Measurements from ENCODE around the gene CNOT2. TPM values are rescaled to one million over a fixed set of nuclear protein-coding genes. Genes with fewer than 3 reads are reported as not detected.

Gene CNOT2
- total RNA-seq, 1 experiment from 2014 or later, result 82.9 TPM

- Mint-ChIP-seq H3K27ac (peak overlapping the region in 2 of 3 experiments; percentile 13 to 32; a peak in 2 of 7 replicates), H3K4me3 (no peak overlapping the region), H3K9me3 (no peaks in the 10 kb centered on the region), H3K27me3 (ENCODE audit: low read depth) (no peaks in the 10 kb centered on the region; the same call in 1 of the 2 replicates), H3K36me3 (ENCODE audit: insufficient read depth in 1 of 3, low read depth in 3 of 3) (peaks cover 0 to 6% (median 3%) of the 10 kb centered on the region in 3 experiments; a peak in 4 of 7 replicates), H3K4me1 (peaks cover 39 to 42% of the 10 kb centered on the region in 2 experiments)
- H3K14ac ChIP-seq (ENCODE audit: insufficient read depth, low read length), result no peak overlapping the region
- no peak overlapping the region for H3K23ac ChIP-seq (ENCODE audit: insufficient read length, low read depth, low read length)
- H3K79me1 ChIP-seq (ENCODE audit: insufficient read depth, low read depth, low read length, poor library complexity, severe bottlenecking), result no peaks in the 10 kb centered on the region
- H3K9ac ChIP-seq (ENCODE audit: extremely low read depth, insufficient read length, low read length), result no peak overlapping the region
- H3K18ac ChIP-seq (ENCODE audit: insufficient read length, low read depth, low read length), result no peak overlapping the region
- no peaks in the 10 kb centered on the region for H3K27me3 ChIP-seq (ENCODE audit: insufficient read depth, low read length)
- no peak overlapping the region for H2AFZ ChIP-seq (ENCODE audit: low read length)
- H3K4me2 ChIP-seq (ENCODE audit: insufficient read depth, insufficient read length, low read length), result no peak overlapping the region
- no peak overlapping the region for H3K27ac ChIP-seq (ENCODE audit: insufficient read length, low read depth, low read length)
- peaks cover 3% of the 10 kb centered on the region; the same call in 1 of the 2 replicates for H3K4me1 ChIP-seq (ENCODE audit: insufficient read depth, low read length)
- no peak overlapping the region for H2BK20ac ChIP-seq (ENCODE audit: low read depth, low read length, poor library complexity, severe bottlenecking)
- H2BK12ac ChIP-seq (ENCODE audit: insufficient read length, low read depth, low read length), result no peak overlapping the region
- no peak overlapping the region for H3K56ac ChIP-seq (ENCODE audit: insufficient read length, low read depth, low read length)
- H2AK5ac ChIP-seq (ENCODE audit: insufficient read length, low read length), result no peak overlapping the region
- WGBS (ENCODE audit: extremely low coverage, insufficient read length, low lambda C conversion rate), result no CpG with 5 or more reads among the region's 3 CpGs
- no peak overlapping the region for H4K8ac ChIP-seq (replicated peaks; ENCODE audit: insufficient read length, low read depth, low read length)
- H3T11ph ChIP-seq (ENCODE audit: low read length), result no peak overlapping the region
- no peaks in the 10 kb centered on the region for H3K23me2 ChIP-seq (ENCODE audit: insufficient read length, low read depth, low read length, poor library complexity, severe bottlenecking)
- no peak for DNase-seq
- no peak overlapping the region for H3K4ac ChIP-seq (ENCODE audit: low read depth, low read length)
- H3K9me3 ChIP-seq (ENCODE audit: control insufficient read depth, low read depth, low read length), result no peaks in the 10 kb centered on the region
- peaks cover 37% of the 10 kb centered on the region for H3K79me2 ChIP-seq (ENCODE audit: insufficient read depth, low read length)
- TF ChIP-seq CTCF (conservative IDR thresholded peaks at IDR 0.05), result no peak
- no peak overlapping the region for H2BK15ac ChIP-seq (ENCODE audit: low read depth, low read length)
- H4K91ac ChIP-seq (ENCODE audit: insufficient read length, low read depth, low read length), result no peak overlapping the region
- H4K20me1 ChIP-seq (ENCODE audit: control insufficient read depth, insufficient read depth, insufficient read length), result no peaks in the 10 kb centered on the region
- H4K5ac ChIP-seq (ENCODE audit: insufficient read length, low read depth, low read length), result no peak overlapping the region
- H2BK120ac ChIP-seq (ENCODE audit: low read depth, low read length, poor library complexity, severe bottlenecking), result no peak overlapping the region
- H2BK5ac ChIP-seq (ENCODE audit: insufficient read length, low read length), result no peak overlapping the region
These were observed 12.1 kb downstream of the CNOT2 start for GRCh38 chr12:70255311-70255710.

Data from H9 (cell line).